ENCODE data around the gene GLYAT. TPM values are rescaled to one million over a fixed set of nuclear protein-coding genes. Genes with fewer than 3 reads are reported as not detected.
"Not testable (repeated sequence)": the region's sequence is repeated elsewhere in the genome, so short reads cannot be mapped to it uniquely, and the experiment has no call there.

GLYAT gene
- total RNA-seq, 1 experiment from 2014 or later: not detected

DNA sequence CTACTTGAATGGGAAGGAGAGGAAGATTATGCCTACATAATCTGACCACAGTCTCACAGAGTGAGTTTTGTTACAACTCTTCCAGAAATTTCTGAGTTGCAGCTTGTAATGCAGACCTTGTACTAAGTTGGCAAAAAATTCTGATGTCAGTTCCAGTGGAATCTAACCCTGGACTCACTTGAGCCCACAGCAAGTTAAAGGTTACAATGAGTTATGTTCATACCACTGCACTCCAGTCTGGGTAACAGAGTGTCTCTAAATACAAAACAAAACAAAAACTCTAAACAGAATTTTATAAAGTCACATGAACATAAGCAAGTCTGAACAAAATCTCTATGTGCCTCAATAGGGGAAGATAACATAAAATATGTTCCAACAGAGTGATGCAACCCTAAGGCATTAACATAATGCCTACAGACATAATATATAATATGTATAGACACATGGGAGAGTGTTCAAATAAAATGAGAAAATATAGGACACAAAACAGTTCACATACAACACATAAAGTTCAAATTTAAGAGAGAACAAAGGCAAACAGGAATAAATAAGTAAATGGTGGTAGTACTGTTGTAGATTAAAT is 1.1 kb downstream of the GLYAT start:
- no peak overlapping the region for H3K27ac ChIP-seq
- no peaks in the 10 kb centered on the region for H3K36me3 ChIP-seq
- no peaks in the 10 kb centered on the region for H3K4me1 ChIP-seq (replicated peaks)
- H3K4me3 ChIP-seq: no peak overlapping the region
- H3K27me3 ChIP-seq (replicated peaks): peaks cover 5% of the 10 kb centered on the region; the same call in 1 of the 2 replicates
- DNase-seq (ENCODE audit: low read depth in 1 of 2, low spot score in 2 of 2): no peak
- H3K9me3 ChIP-seq (replicated peaks): no peaks in the 10 kb centered on the region

DNA sequence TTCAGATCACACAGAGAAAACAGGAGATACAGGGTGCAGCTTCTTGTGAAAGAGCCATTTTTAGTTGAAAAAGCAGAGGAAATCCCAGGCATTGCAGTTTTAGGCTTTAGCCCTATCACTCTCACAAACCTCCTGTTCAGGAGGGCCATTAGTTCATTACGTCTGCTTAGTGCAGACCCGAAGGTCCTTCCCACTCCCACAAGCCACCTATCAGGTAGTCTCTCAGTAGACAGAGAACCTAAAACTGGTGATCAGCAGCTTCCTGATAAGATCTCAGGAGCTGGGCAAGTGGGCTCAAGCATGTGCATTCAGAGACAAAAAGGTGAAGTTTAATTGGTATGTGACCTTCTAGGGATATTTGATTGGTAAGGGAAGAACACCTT is 4.3 kb downstream of the GLYAT start:
- H3K36me3 ChIP-seq: no peaks in the 10 kb centered on the region
- peaks cover 5% of the 10 kb centered on the region; the same call in 1 of the 2 replicates for H3K27me3 ChIP-seq (replicated peaks)
- H3K9me3 ChIP-seq (replicated peaks): no peaks in the 10 kb centered on the region
- DNase-seq (ENCODE audit: low read depth in 1 of 2, low spot score in 2 of 2): no peak
- H3K4me3 ChIP-seq: no peak overlapping the region
- H3K4me1 ChIP-seq (replicated peaks): no peaks in the 10 kb centered on the region
- no peak overlapping the region for H3K27ac ChIP-seq

DNA sequence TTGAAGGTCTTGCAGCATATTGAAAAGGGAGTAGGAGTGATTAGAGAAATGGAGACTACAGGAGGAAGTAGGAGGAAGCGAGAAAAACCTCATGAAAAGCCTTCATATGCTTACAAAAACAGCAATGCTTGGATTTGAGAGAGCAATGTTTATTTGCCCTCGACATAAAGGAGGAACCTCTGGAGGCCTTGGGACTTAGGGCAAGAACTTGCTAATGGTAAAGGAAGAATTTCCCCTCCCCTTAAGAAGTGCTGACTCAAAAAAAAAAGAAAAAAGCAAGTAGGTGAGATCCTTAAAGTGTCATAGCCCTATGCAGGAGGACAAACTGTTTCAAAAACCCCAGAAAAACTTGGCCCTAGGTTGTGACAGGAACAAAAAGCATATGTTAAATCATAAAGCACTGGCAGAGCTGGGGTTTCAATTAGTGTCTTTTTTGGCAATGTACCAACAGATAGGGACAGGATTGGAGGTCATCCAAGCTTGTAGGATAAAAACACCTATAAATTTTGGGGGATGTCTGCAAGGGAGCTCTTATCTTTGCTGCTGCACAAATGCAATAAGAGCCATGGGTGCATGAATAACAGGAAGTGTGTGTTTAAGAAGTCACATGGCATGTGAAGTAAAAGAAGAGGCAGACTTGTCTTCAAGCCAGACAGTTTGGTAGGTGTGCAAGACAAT is 4.9 kb downstream of the GLYAT start:
- H3K4me3 ChIP-seq: no peak overlapping the region
- no peak for DNase-seq (ENCODE audit: low read depth in 1 of 2, low spot score in 2 of 2)
- H3K27ac ChIP-seq: no peak overlapping the region
- H3K4me1 ChIP-seq (replicated peaks): no peaks in the 10 kb centered on the region
- no peaks in the 10 kb centered on the region for H3K36me3 ChIP-seq
- peaks cover 5% of the 10 kb centered on the region; the same call in 1 of the 2 replicates for H3K27me3 ChIP-seq (replicated peaks)
- no peaks in the 10 kb centered on the region for H3K9me3 ChIP-seq (replicated peaks)

DNA sequence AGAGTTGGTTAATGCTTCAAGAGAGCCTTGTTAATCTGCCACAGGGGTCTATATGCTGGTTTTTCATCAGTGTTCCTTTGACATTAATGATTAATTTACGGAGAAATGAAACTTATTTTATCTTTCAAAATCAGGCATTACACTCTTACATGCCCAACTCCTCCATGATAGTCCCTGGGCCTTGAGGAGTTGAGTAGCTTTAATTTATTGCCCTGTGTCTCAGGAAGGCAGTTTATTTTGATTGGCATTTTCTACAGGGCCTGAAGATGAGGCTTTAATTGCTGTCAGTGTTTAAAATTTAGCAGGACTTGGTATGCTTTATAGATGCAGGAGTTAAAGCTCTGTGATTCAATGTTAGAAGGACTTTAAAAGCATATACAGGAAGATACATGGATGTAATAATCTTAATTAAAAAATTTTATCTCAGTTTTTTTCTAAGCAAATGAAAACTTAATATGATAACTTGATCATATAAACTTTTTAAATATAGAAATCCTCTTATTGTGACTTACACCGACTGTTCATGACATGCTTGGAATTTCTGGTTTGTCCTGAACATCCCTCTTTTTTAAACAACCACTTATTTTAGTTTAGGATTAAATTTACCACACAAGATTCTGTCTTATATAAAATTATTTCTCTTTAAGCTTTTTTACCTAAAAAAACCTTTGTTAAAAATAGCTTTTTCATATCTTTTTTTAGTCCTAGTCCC is 12.2 kb downstream of the GLYAT start:
- DNase-seq (ENCODE audit: low read depth in 1 of 2, low spot score in 2 of 2): no peak
- no peaks in the 10 kb centered on the region for H3K27me3 ChIP-seq (replicated peaks)
- no peaks in the 10 kb centered on the region for H3K36me3 ChIP-seq
- no peak overlapping the region for H3K4me3 ChIP-seq
- H3K9me3 ChIP-seq (replicated peaks): no peaks in the 10 kb centered on the region
- no peaks in the 10 kb centered on the region for H3K4me1 ChIP-seq (replicated peaks)
- H3K27ac ChIP-seq: no peak overlapping the region

DNA sequence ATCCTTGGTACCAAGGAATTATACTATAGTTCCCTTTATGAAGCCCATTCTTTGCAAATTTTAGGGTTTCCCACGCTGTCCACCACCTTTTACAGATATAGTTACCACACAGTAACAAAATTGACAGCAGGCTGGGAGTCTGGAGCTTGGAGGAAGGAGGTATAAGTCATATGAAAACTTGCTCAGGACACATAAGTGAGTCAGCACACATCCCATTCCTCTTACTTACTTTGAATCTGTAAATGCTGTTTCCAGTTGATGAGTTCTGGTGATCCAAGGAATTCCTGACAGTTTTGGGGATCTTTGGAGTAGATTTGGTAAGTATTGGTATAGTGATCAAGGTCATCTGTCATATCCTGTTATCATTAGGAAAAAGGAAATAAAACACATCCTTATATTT is 19.2 kb downstream of the GLYAT start:
- Histone ChIP-seq H3K9me3 (replicated peaks) (no peaks in the 10 kb centered on the region), H3K4me1 (replicated peaks) (no peaks in the 10 kb centered on the region), H3K27me3 (replicated peaks) (no peaks in the 10 kb centered on the region; the same call in 1 of the 2 replicates), H3K4me3 (no peak overlapping the region), H3K27ac (no peak overlapping the region), H3K36me3 (no peaks in the 10 kb centered on the region)
- DNase-seq (ENCODE audit: low read depth in 1 of 2, low spot score in 2 of 2): no peak

DNA sequence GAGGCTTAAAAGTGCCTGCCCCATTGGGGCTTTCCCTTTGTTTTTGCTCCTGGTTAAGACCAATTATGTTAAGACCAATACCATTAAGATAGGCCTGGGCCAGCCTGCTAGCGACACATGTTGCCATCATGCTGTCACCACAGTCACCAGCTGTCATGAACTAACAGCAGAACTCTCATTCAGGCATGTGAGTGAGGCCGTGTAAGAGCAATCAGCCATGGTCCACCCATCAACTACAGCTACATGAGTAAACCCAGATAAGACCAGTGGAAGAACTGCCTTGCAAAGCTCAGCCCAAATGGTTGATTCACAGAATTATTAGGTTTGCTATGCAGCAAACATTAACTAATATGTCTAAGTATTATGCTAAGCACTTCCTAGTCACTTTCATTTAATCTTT is 19.9 kb downstream of the GLYAT start:
- H3K4me1 ChIP-seq (replicated peaks): no peaks in the 10 kb centered on the region
- no peak overlapping the region for H3K4me3 ChIP-seq
- no peaks in the 10 kb centered on the region for H3K9me3 ChIP-seq (replicated peaks)
- H3K27ac ChIP-seq: no peak overlapping the region
- no peaks in the 10 kb centered on the region; the same call in 1 of the 2 replicates for H3K27me3 ChIP-seq (replicated peaks)
- H3K36me3 ChIP-seq: no peaks in the 10 kb centered on the region
- DNase-seq (ENCODE audit: low read depth in 1 of 2, low spot score in 2 of 2): no peak

DNA sequence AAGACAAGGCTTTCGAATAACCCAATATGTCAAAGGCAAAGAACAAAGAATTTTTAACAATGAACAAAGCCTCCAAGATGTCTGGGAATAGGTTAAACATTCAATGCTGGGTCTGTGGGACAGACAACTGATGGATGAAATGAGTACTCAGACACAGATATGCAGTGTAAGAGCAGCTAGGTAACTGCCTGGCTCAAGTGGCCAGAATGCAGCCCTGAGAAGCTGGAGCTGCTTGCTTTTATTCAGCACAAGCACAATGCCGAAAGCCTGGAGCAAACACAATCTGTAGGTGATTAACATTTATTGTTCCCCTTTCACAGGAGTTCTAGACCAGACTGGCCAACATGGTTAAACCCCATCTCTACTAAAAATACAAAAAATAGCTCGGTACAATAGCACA is 24.0 kb downstream of the GLYAT start:
- Histone ChIP-seq H3K27me3 (replicated peaks) (no peaks in the 10 kb centered on the region), H3K9me3 (replicated peaks) (no peaks in the 10 kb centered on the region), H3K4me1 (replicated peaks) (no peaks in the 10 kb centered on the region), H3K36me3 (no peaks in the 10 kb centered on the region), H3K4me3 (no peak overlapping the region), H3K27ac (no peak overlapping the region)
- no peak for DNase-seq (ENCODE audit: low read depth in 1 of 2, low spot score in 2 of 2)

DNA sequence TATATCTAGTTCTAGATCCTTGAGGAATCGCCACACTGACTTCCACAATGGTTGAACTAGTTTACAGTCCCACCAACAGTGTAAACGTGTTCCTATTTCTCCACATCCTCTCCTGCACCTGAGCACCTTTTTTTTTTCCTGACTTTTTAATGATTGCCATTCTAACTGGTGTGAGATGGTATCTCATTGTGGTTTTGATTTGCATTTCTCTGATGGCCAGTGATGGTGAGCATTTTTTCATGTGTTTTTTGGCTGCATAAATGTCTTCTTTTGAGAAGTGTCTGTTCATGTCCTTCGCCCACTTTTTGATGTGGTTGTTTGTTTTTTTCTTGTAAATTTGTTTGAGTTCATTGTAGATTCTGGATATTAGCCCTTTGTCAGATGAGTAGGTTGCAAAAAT is 34.9 kb downstream of the GLYAT start:
- H3K9me3 ChIP-seq (replicated peaks); H3K36me3 ChIP-seq; H3K4me1 ChIP-seq (replicated peaks); DNase-seq (ENCODE audit: low read depth in 1 of 2, low spot score in 2 of 2); H3K4me3 ChIP-seq; H3K27me3 ChIP-seq (replicated peaks); H3K27ac ChIP-seq: not testable (repeated sequence)

DNA sequence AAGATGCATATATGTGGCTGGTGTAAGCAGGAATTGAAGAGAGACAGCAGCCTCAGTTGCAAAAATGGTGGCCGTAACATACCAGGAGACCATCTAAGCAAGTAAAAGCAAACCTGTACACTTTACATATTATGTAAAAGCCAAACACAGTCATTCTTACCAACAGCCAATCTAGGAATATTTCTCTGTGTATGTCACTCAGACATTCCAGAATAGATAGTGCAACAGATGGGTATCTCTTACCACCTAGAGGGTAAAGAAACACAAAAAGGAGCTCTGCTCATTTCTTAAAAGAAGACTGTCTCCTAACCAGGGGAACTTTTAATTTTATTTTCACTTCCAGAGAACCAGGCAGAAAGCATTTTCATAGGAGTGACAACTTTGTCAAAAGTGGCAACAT is 38.7 kb downstream of the GLYAT start:
- Histone ChIP-seq H3K27me3 (replicated peaks) (no peaks in the 10 kb centered on the region), H3K27ac (no peak overlapping the region), H3K4me3 (no peak overlapping the region), H3K4me1 (replicated peaks) (no peaks in the 10 kb centered on the region), H3K36me3 (no peaks in the 10 kb centered on the region), H3K9me3 (replicated peaks) (no peaks in the 10 kb centered on the region)
- DNase-seq (ENCODE audit: low read depth in 1 of 2, low spot score in 2 of 2): no peak

DNA sequence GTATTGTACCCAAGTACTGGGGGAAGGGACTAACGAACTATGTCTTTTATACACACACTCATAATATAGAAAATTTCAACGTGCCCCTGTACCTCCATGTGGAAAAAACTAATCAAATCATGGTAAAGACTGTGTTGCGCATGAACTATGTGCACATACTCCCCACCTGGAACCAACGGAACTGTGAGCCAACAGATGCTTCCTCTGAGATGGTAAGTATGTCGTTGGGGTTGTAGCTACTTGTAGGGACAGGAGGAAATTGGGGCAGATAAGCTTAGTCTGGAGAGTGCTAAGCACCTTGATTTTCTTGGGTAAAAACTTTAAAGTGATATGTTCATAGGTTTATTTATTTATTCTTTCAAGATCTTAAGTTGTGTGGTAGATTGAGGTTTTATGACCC is 40.1 kb downstream of the GLYAT start:
- no peaks in the 10 kb centered on the region for H3K36me3 ChIP-seq
- no peak overlapping the region for H3K4me3 ChIP-seq
- no peaks in the 10 kb centered on the region for H3K27me3 ChIP-seq (replicated peaks)
- no peak overlapping the region for H3K27ac ChIP-seq
- no peak for DNase-seq (ENCODE audit: low read depth in 1 of 2, low spot score in 2 of 2)
- no peaks in the 10 kb centered on the region for H3K9me3 ChIP-seq (replicated peaks)
- no peaks in the 10 kb centered on the region for H3K4me1 ChIP-seq (replicated peaks)

DNA sequence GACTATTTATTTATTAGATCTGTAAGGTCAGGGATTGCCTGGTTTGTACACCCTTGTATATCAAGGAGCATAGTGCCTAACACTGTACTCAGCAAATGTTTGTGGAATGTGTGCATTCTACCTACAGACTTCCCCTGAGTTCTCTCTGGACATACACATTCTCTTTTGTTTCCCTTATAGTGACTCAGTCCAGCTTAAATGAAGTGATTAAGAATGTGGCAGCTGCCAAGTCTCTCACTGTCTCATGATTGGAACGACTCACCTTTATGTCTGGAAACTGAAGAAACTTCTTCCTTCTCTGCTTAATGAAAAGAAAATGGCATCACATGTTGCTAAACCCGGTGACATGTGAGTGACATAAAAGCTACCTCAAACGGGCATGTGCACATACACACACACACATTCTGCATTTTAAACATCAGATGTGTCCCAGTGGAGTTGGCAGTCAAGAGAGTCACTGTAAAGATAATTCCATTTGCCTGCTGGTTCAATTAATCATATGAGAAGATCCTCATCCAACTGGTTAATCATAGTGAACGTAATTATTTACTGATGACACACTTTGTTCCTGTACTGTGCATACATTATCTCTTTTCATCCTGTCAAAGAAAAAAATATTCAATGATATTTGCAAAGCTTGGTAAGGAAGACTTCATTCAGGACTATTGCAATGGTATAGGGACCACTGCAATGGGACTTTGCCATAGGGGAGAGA is 42.8 kb downstream of the GLYAT start:
- H3K9me3 ChIP-seq (replicated peaks): no peaks in the 10 kb centered on the region
- no peak for DNase-seq (ENCODE audit: low read depth in 1 of 2, low spot score in 2 of 2)
- no peaks in the 10 kb centered on the region; the same call in 1 of the 2 replicates for H3K27me3 ChIP-seq (replicated peaks)
- H3K27ac ChIP-seq: no peak overlapping the region
- H3K4me3 ChIP-seq: no peak overlapping the region
- no peaks in the 10 kb centered on the region for H3K4me1 ChIP-seq (replicated peaks)
- no peaks in the 10 kb centered on the region for H3K36me3 ChIP-seq

DNA sequence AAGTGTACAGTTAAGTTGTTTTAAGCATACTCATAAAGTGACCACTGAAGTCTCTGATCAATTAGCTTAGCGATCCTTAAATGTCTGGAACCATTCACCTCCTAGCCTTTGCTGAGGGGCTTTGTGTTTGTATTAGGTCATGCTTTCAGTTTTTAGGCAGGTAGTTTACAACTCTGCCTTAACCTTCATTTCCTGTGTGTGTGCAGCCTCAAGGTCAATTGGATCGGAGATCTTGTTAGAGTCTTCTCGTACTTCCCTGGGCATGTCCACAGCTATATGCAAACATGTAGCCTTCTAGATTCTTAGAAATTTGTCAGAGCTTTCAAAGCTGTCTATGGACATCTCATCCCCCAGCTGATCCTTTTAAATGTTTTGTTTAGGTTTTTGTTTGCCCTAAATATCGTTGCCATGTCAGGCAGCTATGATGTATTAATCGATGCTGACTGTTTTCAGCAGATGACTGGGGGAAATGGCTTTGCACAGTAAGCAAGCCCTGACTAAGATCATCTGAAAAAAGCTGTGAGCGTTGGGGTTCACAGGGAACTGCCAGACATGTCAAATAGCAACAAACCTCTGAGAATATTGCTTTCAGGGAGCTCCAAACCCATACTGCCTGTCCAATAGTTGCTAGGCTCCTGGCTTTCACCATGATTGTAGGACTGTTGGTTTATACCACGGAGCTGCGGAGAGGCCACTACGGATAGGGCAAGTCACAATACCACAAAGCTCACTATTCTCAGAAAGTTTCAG is 45.6 kb downstream of the GLYAT start:
- DNase-seq (ENCODE audit: low read depth in 1 of 2, low spot score in 2 of 2): no peak
- no peak overlapping the region for H3K4me3 ChIP-seq
- no peaks in the 10 kb centered on the region for H3K36me3 ChIP-seq
- no peaks in the 10 kb centered on the region; the same call in 1 of the 2 replicates for H3K27me3 ChIP-seq (replicated peaks)
- H3K9me3 ChIP-seq (replicated peaks): no peaks in the 10 kb centered on the region
- no peaks in the 10 kb centered on the region for H3K4me1 ChIP-seq (replicated peaks)
- no peak overlapping the region for H3K27ac ChIP-seq

DNA sequence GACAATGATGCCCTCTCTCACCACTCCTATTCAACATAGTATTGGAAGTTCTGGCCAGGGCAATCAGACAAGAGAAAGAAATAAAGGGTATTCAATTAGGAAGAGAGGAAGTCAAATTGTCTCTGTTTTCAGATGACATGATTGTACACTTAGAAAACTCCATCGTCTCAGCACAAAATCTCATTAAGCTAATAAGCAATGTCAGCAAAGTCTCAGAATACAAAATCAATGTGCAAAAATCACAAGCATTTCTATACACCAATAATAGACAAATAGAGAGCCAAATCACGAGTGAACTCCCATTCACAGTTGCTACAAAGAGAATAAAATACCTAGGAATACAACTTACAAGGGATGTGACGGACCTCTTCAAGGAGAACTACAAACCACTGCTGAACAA is 49.1 kb downstream of the GLYAT start:
- H3K36me3 ChIP-seq; H3K9me3 ChIP-seq (replicated peaks); H3K27me3 ChIP-seq (replicated peaks); H3K4me3 ChIP-seq; H3K27ac ChIP-seq; H3K4me1 ChIP-seq (replicated peaks); DNase-seq (ENCODE audit: low read depth in 1 of 2, low spot score in 2 of 2): not testable (repeated sequence)

Data from SJSA1 (cell line).